T-helper 9 cell (primary cell): ENCODE measurements around the gene GABRB3.

ENCODE experiments used
- DNase-seq: peaks from one replicate; pipeline ENCODE4 v3.0.0-alpha.2; 2020

GABRB3 gene

GRCh38 chr15:26670116-26670515 lies 102.8 kb downstream of the GABRB3 start:
- DNase-seq: no peak

DNA sequence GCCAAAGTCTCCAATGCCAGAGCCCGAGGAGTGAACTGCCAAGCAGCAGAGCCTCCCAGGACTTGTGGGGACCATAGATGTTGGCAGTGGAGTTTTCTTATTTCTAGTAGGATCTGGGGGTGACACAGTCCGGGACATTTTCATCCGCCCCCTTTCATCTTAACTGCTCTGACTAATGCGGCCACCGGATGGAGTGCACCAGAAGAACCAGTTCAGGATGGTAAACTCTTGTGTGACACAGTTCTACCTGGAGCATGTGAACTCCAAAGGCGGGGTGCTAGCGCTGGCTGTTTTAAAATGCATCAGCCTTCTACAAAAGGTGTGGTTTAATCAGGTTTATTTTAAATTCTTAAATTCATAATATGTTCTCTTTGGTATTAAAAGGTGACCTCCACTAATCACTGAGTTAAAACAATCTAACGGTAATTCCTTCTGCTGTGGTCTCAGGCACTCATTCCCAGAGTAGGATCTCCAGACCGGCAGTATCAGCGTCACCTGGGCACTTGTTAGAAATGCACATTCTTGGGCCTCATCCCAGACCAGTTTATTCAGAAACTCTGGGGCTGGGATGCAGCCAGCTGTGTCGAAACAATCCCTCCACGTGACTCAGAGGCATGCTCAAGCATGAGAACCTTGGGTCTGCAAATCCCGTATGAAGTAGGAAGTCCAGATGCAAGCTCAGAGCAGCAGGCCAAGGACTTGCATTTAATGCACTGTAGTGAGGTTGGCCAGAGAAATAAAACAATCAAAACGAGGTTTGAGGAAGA lies 105.5 kb downstream of the GABRB3 start:
- DNase-seq: no peak

DNA sequence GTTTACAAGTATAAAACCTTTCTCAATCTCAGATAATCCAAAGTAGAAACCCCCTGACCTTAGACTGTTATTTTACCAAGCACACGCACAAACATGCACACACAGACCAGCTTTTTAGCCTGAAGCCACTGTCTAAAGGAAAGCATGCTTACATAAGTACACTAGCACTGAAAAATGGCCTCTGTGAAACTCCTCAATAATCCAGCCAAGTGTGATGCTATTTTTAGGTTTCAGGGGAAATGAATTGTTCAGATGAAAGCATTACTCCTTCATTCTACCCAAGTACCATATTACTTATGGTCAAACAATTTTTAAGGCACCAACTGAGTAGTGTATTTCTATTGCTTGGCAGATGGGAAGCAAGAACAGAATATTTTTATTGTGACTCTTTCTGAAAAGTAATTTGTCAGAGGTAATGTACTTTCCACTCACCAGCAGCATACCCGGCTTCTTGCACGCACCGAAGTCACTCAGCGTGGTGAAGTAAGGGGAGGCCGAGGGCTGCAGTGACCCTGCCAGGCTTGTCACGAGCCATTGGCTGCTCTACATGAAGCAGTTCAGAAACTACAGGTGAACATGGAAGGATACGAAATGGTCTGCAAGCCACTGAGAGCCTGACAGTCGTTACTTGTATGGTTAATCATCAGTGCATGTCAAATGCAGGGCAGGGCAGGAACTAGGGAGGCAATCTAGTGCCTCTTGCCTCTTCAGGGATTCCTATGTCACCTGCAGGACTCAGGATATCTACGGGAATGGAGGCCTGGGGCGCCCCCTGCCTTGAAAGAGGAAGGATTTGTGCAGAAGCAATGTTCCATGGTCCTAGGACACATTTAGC lies 106.7 kb downstream of the GABRB3 start:
- DNase-seq: no peak

- DNase-seq: no peak
Observed at GRCh38 chr15:26662283-26662682, 110.6 kb downstream of the GABRB3 start.

- DNase-seq: no peak
Observed at GRCh38 chr15:26661748-26662147, 111.1 kb downstream of the GABRB3 start.

DNA sequence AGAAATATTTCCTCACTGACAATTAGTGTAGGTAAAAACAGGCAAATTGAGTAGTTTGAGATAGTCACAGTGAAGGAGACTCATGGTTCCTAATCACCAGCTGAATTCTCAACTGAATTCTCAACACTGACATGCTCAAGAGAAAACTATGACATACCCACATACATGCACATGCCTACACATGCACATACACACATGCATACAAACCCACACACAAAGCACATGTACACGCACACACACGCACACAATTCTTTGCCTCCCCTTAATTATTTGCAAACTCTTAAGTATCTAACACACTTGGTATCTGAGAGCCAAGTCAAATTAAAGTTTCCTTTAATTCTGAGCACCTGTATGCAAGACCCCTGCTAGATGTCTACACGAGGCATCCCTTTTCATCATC lies 111.8 kb downstream of the GABRB3 start:
- no peak for DNase-seq

DNA sequence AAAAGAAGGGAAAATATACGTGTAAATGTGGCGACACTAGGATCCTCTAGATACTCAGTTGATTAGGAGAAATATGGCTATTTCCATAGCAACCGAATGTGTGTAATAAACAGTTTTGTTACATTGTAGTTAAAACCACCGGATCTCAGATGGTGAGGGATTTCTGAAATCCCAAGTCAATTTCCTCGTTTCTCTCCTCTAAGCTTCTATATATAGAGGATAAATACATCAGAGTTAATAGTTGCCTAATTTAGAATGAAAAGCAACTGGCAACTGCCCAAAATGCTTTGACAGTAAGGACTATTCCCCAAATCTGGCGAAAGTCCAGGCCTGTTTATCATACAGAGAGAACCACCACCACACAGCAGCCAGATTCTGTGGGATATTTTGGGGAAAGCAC lies 112.6 kb downstream of the GABRB3 start:
- no peak for DNase-seq

GRCh38 chr15:26658290-26658689 lies 114.6 kb downstream of the GABRB3 start:
- no peak for DNase-seq

DNA sequence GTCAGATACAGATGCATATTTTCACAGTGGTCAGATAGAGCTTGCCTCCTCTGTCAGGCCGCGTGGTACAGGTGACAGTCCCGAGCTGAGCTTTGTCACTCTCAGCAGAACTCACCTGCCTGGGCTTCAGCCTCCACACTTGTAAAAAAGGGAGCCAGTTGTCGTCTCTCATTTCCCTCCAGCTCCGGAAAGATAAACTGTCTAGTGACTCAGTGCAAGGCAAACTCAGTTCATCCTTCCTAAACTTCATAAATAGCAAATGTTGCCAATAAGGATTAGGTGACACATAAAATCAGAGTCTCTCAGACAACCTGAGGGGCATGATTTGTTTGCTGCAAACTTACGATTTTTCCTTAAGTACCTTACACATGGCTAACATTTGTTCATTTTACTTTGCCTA lies 116.8 kb downstream of the GABRB3 start:
- DNase-seq: no peak

GRCh38 chr15:26651909-26652308 lies 121.0 kb downstream of the GABRB3 start:
- DNase-seq: no peak

DNA sequence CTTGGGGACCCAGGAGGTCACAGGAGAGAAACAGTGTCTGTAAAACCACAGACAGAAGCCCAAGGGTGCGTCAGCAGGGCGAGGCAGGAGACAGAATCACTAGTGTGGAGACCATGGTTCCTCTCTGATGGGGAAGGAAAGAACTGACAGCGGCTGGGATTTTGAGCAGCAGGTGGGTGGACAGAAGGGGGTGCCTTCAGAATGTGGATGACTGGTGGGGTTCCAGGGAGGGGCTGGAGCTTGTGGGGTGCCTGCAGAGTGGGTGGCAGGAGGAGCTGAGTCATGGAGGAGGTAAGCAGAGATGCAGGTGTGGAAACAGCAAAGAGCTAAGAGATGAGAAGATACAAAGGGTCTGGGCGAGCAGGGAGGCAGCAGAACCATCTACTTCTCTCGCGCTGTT lies 124.2 kb downstream of the GABRB3 start:
- DNase-seq: no peak

GRCh38 chr15:26644948-26645347 lies 127.9 kb downstream of the GABRB3 start:
- no peak for DNase-seq

- DNase-seq: no peak
Observed at GRCh38 chr15:26641144-26641543, 131.7 kb downstream of the GABRB3 start.

DNA sequence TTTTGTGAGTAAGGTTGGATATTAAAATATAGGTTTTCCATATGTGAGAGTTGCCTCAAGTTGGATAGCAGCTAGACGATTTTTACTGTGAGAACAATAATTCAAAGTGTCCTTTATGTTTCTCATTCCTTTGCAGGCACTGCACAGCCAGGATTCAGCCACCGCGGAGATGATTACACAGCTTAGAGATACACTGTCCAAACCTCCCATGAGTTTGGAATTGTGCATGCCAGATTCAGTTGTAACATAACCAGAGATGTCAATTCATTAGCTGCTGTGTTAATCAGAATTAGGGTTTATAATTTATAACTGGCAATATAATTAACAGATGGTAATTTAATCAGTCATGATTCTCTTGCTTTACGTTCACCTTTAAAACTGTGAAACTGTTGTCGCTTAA lies 132.3 kb downstream of the GABRB3 start:
- DNase-seq: no peak

DNA sequence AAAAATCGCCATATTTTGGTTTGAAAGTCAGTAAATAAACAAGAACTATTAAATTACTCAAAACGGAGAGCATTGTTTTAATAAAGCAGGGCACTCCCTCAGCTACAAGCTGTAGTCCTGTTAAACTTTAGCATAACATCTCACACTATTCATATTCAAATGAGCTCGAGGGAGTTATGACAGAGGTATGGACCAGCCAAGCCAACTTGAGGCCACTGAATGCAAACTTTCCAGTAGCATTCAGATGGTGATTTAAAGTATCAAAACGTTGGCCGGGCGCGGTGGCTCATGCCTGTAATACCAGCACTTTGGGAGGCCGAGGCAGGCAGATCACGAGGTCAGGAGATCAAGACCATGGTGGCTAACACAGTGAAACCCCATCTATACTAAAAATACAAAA lies 132.9 kb downstream of the GABRB3 start:
- DNase-seq: no peak

- DNase-seq: no peak
Observed at GRCh38 chr15:26635614-26636013, 137.3 kb downstream of the GABRB3 start.

DNA sequence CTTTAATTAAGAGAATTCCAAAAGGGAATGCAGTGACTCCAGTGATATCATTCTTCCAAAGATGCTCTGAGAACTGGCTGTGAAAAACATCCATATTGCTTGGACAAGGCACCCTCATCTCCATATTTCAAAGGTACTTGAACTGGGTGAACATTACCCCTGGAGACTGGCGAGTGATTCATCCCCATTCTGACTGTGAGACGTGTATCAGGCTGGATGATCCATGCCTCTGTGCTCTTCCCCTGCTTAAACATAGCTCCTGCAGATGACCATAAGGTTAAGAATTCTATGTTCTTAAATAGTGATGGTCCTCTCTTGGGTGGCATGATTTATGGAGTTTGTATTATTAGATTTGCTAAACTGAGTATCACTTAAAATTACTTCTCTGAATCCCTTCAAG lies 137.8 kb downstream of the GABRB3 start:
- no peak for DNase-seq

DNA sequence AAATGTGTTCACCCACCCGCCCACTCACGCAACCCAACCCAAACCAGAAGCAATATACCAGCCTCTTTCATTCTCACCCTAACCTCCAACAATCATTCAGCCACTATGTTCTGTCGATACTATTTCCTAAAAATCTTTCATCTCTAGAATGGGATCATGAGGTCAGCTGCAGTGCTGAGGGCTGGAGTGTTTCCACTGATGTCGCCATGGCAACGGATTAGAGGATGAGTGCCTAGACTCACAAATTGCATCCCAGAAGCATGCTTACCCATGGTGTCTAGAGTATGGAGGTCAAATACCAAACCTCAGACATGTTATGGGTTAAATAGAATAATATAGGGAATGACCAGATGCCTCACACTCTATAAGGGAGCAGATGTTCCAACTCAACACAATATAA lies 138.5 kb downstream of the GABRB3 start:
- no peak for DNase-seq

- DNase-seq: no peak
Observed at GRCh38 chr15:26632500-26632899, 140.4 kb downstream of the GABRB3 start.

- no peak for DNase-seq
Observed at GRCh38 chr15:26631894-26632293, 141.0 kb downstream of the GABRB3 start.

GRCh38 chr15:26630857-26631256 lies 142.0 kb downstream of the GABRB3 start:
- DNase-seq: no peak

DNA sequence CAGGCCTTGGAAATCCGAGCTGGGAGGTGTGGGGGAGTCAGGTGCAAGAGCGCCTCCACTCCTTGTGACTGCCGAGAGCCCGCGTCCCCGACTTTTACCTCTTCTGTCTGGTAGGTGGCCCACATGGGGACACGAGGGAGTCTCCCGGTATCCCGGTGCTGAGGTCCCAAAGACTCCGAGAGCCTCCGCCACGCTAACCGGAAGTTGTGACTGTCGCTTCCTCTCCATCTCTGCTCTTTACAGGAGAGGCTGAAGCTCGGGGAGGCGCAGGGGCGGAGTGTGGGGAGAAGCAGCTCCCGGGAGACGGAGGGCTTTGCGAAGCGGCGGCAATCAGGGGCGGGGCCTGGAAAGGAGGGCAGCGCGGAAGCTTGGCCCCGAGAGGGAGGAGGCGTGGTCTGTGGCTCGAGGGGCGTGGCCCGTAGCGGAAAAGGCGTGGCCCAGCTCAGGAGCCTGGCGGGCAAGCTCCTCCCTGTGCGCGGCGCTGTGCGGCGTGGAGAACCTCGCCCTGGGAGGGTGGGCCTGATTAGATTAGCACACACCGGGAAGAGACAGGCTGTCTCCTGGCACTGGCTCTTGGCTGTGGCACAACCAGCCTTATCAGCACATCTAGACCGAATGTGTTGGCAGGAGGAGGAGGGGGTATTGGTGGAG lies 143.9 kb downstream of the GABRB3 start:
- no peak for DNase-seq

GRCh38 chr15:26628071-26628470 lies 144.8 kb downstream of the GABRB3 start:
- DNase-seq: no peak

- DNase-seq: no peak
Observed at GRCh38 chr15:26624128-26624527, 148.7 kb downstream of the GABRB3 start.
